Brain pericyte (primary cell): ENCODE results near the gene TK2.

Experiments
- DNase-seq: peaks from one replicate; pipeline ENCODE4 v3.0.0-alpha.2; 2012; ENCODE audit warnings: low read depth, low spot score

The TK2 gene

GRCh38 chr16:66484453-66485213, 65.3 kb downstream of the TK2 start:
- no peak for DNase-seq

- no peak for DNase-seq
Observed at GRCh38 chr16:66483689-66484452, 66.1 kb downstream of the TK2 start.

DNA sequence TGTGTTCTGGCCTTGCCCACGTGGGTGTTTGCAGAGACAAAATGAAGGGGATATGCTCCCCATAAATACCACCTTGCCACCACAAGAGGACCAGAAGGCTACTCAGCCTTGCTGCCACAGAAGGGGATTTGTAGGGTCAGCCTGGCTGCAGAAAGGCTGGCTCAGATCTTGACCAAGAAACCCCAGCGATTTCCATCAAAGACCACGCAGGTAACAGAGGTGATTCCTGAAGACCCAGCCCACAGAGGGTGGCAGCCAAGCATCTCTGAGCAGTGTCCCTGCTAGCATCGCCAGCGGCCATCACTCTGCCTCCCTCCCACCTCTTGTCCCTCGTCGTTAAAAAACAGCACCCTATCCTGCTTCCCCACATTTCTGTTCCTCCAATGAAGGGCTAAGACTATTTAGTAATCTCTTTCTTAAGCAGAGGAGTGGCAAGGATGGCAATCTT, 68.0 kb downstream of the TK2 start:
- DNase-seq = no peak

DNA sequence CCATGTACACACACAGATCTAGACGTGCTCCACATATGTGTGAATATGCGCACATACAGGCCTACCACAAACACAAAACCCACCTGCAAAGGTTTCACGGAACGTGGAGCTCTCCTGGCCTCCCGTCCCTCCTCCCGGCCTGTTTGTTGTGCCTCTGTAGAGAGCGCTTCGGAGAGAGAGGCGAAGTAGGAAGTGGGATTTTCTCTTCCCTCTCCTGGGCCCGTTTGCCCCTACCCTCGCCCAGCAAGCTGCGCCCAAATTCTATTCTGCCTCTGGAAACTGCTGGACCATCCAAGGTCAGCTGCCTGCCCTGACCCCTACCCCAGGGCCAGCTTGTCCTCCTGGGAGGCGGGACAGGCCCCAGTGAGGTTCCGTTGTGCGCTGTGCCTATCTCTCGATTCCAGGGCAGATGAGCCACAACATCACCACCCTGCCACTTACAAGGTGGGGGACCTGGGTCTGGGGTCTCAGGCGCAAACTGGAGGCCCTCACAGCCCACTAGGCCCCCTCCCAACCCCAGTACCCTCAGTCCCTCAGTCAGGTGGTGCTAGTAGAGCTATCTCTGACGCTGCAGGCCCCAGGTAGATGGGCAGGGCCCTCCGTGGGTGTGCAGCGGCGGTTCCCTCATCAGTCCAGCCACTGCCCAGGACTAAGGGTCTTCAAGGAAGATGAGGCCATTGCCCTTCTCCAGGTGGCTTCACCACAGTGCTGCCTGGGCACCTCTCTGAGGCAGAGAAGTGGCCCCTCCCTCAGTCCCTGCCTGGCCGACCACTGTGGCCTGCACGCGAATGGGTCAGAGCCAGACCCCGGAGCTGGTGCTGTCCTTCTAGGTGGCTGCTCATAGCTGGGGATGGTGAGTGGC, 68.6 kb downstream of the TK2 start:
- DNase-seq = no peak

GRCh38 chr16:66480265-66481080, 69.4 kb downstream of the TK2 start:
- DNase-seq = no peak

DNA sequence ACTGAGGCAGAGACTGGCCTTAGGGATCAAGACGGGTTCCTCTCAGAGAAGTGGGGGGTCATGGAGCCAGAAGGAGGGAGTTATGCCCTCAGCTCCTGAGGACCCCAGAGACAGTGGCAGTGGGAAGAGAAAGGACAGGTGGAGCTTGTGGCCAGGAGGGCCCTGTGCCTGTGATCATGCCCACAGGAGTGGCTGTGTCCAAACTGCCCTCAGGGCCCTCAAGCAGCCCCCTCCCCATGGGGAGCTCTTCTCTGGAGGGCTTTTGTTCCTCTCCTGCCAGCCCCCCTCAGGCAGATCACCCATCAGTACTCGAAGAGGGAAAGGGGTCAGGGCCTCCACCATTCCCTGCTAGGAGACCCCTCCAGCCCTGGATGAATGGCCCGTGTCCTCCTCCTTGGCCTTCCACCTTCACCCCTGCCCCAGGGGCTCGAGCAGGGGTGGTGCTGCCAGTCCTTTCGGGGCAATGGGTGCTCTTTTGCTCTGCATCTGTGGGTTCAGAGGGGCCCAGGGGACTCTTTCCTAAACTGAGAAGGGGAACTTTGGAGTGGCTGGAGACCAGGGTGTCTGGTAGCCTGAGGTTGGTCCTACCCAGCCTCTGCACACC, 70.2 kb downstream of the TK2 start:
- no peak for DNase-seq

GRCh38 chr16:66478733-66479511, 71.0 kb downstream of the TK2 start:
- DNase-seq = no peak

DNA sequence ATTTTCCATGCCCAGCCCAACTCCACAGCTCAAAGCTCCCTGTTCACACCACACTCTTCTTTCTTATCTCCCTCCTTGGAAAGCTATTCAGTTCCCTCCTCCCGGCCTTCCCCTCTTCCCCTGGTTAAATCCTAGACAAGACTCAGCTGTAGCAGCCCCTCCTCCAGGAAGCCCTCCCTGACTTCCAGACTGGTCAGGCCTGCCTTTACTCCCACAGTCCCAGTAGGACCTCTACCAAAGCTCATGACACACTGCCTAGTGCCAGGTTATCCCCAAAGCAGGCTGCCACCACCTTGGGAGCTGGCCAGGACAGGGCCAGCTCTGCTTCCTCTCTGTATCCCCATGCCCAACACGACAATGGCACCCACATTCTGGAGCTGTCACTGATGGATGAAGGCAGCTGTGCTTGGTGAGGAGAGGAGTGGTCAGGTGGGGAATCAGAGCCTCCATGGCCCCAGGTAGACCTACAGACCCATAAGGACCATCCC, 72.8 kb downstream of the TK2 start:
- no peak for DNase-seq

DNA sequence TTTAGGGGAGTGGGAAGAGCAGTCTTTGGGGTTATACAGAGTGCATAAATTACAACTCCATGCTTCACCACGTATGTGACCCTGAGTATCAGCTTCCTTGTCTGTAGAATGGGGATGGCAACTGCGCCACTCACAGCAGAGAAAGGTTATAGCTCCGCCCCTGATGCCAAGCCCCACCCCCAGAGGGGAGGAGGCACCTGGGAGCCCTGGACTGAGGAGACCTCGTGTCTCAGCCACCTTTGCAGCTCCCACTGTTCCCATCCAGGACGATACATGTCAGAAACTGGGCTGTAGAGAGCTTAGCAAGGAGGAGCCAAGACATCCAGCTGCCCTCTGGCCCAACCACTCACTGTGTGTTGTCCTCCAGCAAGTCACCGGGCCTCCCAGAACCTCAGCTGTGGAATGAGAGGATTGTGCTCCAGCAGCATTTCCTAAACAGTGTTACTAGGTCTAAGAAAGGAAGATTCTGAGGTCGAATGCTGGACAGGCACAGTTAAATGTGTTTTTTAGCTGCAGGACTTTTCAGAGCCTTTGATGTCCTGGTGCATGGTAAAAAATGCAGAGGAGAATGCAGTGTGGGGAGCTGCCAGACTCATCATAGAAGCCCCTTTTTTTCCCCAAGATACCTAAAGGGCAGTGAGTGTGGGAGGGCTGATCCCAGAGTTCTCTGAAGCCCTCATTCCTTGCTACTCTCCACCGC, 73.4 kb downstream of the TK2 start:
- DNase-seq = no peak

DNA sequence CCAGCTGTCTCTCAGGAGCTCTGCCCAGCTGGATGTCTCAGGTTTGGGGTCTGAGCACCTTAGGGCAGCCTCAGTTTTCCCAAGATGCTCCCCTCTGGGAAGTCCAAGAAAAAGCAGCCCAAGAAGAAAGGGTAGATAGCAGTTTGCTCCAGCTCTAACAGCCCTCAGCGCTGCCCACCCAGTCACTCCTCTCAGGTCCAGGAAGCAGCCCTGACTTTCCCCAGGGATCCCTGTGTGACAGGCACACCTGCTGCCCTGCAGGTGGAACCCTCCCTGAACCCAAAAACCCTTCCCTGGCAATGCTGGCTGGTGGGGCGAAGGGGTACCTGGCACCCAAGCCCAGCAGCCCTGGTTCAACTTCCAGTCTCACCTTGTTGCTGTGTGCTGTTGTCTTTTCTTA, 74.7 kb downstream of the TK2 start:
- DNase-seq = no peak

GRCh38 chr16:66474750-66475199, 75.1 kb downstream of the TK2 start:
- DNase-seq = no peak

DNA sequence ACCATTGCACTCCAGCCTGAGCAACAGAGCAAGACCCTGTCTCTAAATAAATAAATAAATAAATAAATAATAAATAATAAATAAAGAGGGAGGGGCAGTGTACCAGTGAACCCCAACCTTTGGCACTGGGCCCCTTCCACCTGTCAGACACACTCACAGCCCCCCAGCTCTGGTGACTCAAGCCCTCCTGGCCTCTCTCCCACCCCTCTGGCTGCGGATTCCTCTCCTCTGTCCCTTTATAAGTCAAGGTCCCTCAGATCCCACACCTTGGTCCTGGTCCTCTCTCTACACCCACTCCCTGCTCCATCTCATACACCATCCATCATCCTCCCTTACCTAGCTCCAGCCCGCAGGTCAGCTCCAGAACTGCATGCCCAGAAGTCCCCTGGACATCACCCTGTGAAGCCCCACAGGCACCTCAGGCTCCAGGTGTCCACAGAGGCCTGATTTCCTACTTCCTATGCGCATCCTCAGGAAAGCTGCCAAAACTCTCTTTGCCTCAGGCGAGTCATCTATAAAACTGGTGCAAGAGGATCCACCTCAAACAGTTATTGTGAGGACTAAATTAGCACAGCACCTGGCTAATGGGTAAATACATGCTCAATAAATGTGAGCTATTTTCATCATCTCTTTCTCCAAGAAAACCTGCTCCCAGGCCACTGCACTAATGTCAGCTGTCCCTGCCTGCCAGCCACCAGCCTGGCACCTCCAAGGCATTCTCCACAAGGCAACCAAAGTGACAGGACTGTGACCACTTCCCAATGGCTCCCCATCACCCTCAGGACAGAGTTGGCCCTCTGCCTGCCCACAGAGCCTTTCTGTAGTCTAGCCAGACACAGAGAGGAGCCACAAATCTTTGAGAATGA, 76.0 kb downstream of the TK2 start:
- no peak for DNase-seq

GRCh38 chr16:66473051-66473571, 76.8 kb downstream of the TK2 start:
- no peak for DNase-seq

- no peak for DNase-seq
Observed at GRCh38 chr16:66471716-66472393, 78.1 kb downstream of the TK2 start.

- no peak for DNase-seq
Observed at GRCh38 chr16:66471264-66471663, 78.7 kb downstream of the TK2 start.

GRCh38 chr16:66470556-66470955, 79.4 kb downstream of the TK2 start:
- DNase-seq = no peak

DNA sequence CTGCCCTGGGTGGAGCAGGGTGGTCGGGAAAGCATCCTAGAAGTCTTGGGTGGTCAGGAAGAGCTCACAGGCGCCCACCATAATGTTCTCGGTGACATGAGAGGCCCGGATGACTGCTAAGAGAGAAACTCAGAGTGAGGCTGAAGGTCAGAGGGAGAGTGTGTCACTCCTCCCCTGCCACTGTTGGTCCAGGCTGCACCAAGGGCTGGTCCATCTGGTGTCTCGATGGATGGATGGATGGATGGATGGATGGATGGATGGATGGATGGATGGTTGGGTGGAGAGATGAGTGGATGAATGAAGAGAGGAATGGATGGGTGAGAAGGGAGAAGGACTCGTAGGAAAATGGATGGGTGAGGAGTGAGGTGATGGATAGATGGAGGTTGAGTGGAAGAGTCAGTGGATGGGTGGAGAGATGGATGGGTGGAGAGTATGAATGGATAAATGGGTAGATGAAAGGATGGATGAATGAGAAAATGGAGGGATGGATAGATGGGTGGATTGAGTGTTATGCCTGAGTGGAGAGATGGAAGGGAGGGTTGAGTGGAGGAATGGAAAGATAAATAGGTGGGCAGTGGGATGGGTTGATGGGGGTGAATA, 79.9 kb downstream of the TK2 start:
- DNase-seq = no peak
